Measurements from ENCODE around the gene JMJD8. TPM values are rescaled to one million over a fixed set of nuclear protein-coding genes. Genes with fewer than 3 reads are reported as not detected.
A peak's percentile ranks its signal among the peaks of the same experiment; 100 is the strongest.

JMJD8 gene
- total RNA-seq, 1 experiment from 2014 or later = 121 TPM

- Histone ChIP-seq H3K27me3 (ENCODE audit: insufficient read depth, low read length) (no peaks in the 10 kb centered on the region), H3K36me3 (ENCODE audit: control insufficient read depth in 1 of 2, insufficient read depth in 2 of 2, low read length in 2 of 2) (no peaks in the 10 kb centered on the region), H3K27ac (ENCODE audit: low read depth, low read length) (no peak overlapping the region), H3K9me2 (ENCODE audit: insufficient read depth) (no peaks in the 10 kb centered on the region), H4K20me1 (ENCODE audit: insufficient read depth) (no peaks in the 10 kb centered on the region), H3K79me2 (ENCODE audit: insufficient read depth, low read length) (peaks cover 21% of the 10 kb centered on the region), H3K4me3 (replicated peaks in 1 of 2; ENCODE audit: low read depth in 1 of 2, low read length in 2 of 2) (no peak overlapping the region), H2AFZ (ENCODE audit: low read depth, low read length, poor library complexity, severe bottlenecking) (no peak overlapping the region), H3K4me1 (ENCODE audit: control insufficient read depth in 1 of 2, insufficient read depth in 2 of 2, low read length in 2 of 2) (peaks cover 10 to 49% of the 10 kb centered on the region in 2 experiments), H3K4me2 (ENCODE audit: low read length) (no peak overlapping the region), H3K9ac (ENCODE audit: low read length) (no peak overlapping the region), H3K9me3 (ENCODE audit: control insufficient read depth in 1 of 2, insufficient read depth in 1 of 2, low read depth in 1 of 2, low read length in 2 of 2) (no peaks in the 10 kb centered on the region)
- ATAC-seq (no peak), DNase-seq (ENCODE audit: low read depth, low spot score) (no peak)
- ChIA-PET POLR2A (interaction anchor here (1.4 to 1.7 kb wide), 2 partner anchors 12 to 80 kb away, joined by 4 to 7 read pairs; partner anchors contain the start of genes CHTF18 and RPUSD1), RAD21 (ENCODE audit: low non-redundant PET in 1 of 2, low total read pairs in 2 of 2, uncharacterized antibody in 2 of 2, unreplicated experiment in 2 of 2) (no interaction called here), CTCF (no interaction called here)
- TF ChIP-seq FOSL1 (IDR thresholded peaks at IDR 0.05; ENCODE audit: low read depth) (no peak), ZBTB33 (IDR thresholded peaks at IDR 0.05; ENCODE audit: extremely low read depth, insufficient replicate concordance, low read length) (no peak), ZFX (IDR thresholded peaks at IDR 0.05) (no peak), EZH2phosphoT487 (IDR thresholded peaks at IDR 0.05; ENCODE audit: borderline replicate concordance) (no peak), SIN3A (IDR thresholded peaks at IDR 0.05; ENCODE audit: low read depth) (no peak)
- intact Hi-C loops (cut with micrococcal nuclease) = no loop called here
- no TSS peak for BruUV-seq (replicated peaks)
Measured at GRCh38 chr16:708019-708418, 23.9 kb upstream of the JMJD8 start.

GRCh38 chr16:707062-707538 is 23.0 kb upstream of the JMJD8 start:
- no peaks in the 10 kb centered on the region for H4K20me1 ChIP-seq (ENCODE audit: insufficient read depth)
- peak overlapping the region; percentile 18; the same call in 1 of the 2 replicates for H3K27ac ChIP-seq (ENCODE audit: low read depth, low read length)
- ChIA-PET RAD21 (ENCODE audit: low non-redundant PET in 1 of 2, low total read pairs in 2 of 2, uncharacterized antibody in 2 of 2, unreplicated experiment in 2 of 2) (no interaction called here), CTCF (no interaction called here), POLR2A (interaction anchor here (1.4 to 1.7 kb wide), 2 partner anchors 13 to 81 kb away, joined by 4 to 7 read pairs; partner anchors contain the start of genes CHTF18 and RPUSD1)
- DNase-seq (ENCODE audit: low read depth, low spot score) (no peak), ATAC-seq (no peak)
- H3K79me2 ChIP-seq (ENCODE audit: insufficient read depth, low read length) = peaks cover 30% of the 10 kb centered on the region
- H3K9ac ChIP-seq (ENCODE audit: low read length) = no peak overlapping the region
- peaks cover 3 to 40% of the 10 kb centered on the region in 2 experiments for H3K4me1 ChIP-seq (ENCODE audit: control insufficient read depth in 1 of 2, insufficient read depth in 2 of 2, low read length in 2 of 2)
- TF ChIP-seq SP1 (IDR thresholded peaks at IDR 0.05; ENCODE audit: low read depth) = no peak
- no peak for TF ChIP-seq EGR1 (IDR thresholded peaks at IDR 0.05; ENCODE audit: low read depth)
- TF ChIP-seq POLR2AphosphoS5 (IDR thresholded peaks at IDR 0.05; ENCODE audit: low read depth, low read length) = no peak
- TF ChIP-seq EZH2phosphoT487 (IDR thresholded peaks at IDR 0.05; ENCODE audit: borderline replicate concordance) = no peak
- no peak for TF ChIP-seq ZBTB33 (IDR thresholded peaks at IDR 0.05; ENCODE audit: extremely low read depth, insufficient replicate concordance, low read length)
- no peak for TF ChIP-seq ZFX (IDR thresholded peaks at IDR 0.05)
- no peak for TF ChIP-seq SRF (IDR thresholded peaks at IDR 0.05; ENCODE audit: low read depth)
- no peak for TF ChIP-seq CEBPB (IDR thresholded peaks at IDR 0.05; ENCODE audit: low read depth)
- TF ChIP-seq RAD21 (IDR thresholded peaks at IDR 0.05; ENCODE audit: low read depth) = no peak
- TF ChIP-seq ZNF274 (IDR thresholded peaks at IDR 0.05; ENCODE audit: low read depth, low read length) = no peak
- no peak for TF ChIP-seq ATF3 (IDR thresholded peaks at IDR 0.05)
- no peak for TF ChIP-seq CBX3 (IDR thresholded peaks at IDR 0.05; ENCODE audit: low read depth)
- TF ChIP-seq JUND (IDR thresholded peaks at IDR 0.05) = no peak
- TF ChIP-seq ELF1 (IDR thresholded peaks at IDR 0.05; ENCODE audit: borderline replicate concordance, low read depth) = no peak
- H3K9me2 ChIP-seq (ENCODE audit: insufficient read depth) = no peaks in the 10 kb centered on the region
- H3K4me2 ChIP-seq (ENCODE audit: low read length) = no peak overlapping the region
- no peaks in the 10 kb centered on the region for H3K27me3 ChIP-seq (ENCODE audit: insufficient read depth, low read length)
- intact Hi-C loops (cut with micrococcal nuclease) = no loop called here
- H3K9me3 ChIP-seq (ENCODE audit: control insufficient read depth in 1 of 2, insufficient read depth in 1 of 2, low read depth in 1 of 2, low read length in 2 of 2) = no peaks in the 10 kb centered on the region
- H3K4me3 ChIP-seq (replicated peaks in 1 of 2; ENCODE audit: low read depth in 1 of 2, low read length in 2 of 2) = no peak overlapping the region
- H3K36me3 ChIP-seq (ENCODE audit: control insufficient read depth in 1 of 2, insufficient read depth in 2 of 2, low read length in 2 of 2) = no peaks in the 10 kb centered on the region; a peak in 2 of 4 replicates
- no TSS peak for BruUV-seq (replicated peaks)
- no peak overlapping the region for H2AFZ ChIP-seq (ENCODE audit: low read depth, low read length, poor library complexity, severe bottlenecking)

Measured in HCT116 (cell line).